HTR-8/SVneo (cell line): ENCODE results near the gene SHFL.

Experiments
- DNase-seq: peaks from one replicate; pipeline ENCODE4 v3.0.0; 2011; ENCODE audit warnings: low spot score, mixed read lengths; ENCODE audit not compliant: insufficient read length
- FAIRE-seq: peaks from 2 replicates; lab custom pipeline; 2011; peaks lifted over from hg19 to GRCh38; lab: Jason Lieb, UNC

SHFL gene

DNA sequence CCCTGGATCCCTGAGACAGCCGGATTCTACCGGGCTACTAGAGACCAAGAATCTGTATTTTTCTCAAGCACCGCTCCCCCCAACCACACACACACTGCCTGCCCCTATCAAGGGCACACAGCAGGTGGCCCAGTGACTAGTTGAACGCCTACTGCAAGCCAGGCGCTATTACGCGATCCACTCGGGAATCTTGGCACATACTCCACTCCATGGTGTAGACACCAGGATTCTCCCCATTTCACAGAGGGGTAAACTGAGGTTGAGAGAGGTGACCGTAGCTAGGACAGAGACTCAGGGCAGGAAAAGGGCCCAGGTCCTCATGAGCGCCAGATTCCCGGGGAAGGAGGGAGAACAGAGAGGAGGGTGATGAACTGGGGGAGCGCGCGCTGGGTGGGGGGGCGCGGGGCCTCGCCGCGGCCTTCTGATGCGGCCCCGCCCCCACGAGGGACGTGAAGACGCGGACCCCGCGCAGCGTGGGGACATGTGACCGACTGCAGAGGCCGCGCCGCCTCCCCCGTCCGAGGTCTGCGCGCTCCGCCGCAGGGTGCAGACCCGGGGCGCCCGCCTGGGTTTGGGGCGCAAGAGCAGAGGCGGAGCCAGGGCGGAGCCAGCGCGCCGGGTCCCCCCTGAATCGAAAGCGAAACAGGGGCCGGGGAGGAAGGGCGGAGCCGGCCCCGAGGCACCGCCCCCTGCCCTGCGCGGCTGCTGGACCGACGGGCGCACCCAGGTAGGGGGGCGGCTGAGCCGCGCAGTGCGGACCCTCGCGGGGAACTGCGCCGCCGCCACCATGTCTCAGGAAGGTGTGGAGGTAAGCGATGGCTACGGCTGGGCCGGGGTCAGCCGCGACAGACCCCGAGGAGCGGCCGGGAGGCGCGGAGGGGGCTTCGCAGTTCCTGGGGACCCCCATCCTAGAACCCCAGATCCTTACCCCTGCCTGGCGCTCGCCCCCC, at the start of gene SHFL:
Gene SHFL, plus strand, starts transcription at position 677 of the 950 bp plus-strand sequence. Its CDS starts 111 bp downstream, at position 788.
- DNase-seq (peak; percentile 94), FAIRE-seq (peak; percentile 68)

DNA sequence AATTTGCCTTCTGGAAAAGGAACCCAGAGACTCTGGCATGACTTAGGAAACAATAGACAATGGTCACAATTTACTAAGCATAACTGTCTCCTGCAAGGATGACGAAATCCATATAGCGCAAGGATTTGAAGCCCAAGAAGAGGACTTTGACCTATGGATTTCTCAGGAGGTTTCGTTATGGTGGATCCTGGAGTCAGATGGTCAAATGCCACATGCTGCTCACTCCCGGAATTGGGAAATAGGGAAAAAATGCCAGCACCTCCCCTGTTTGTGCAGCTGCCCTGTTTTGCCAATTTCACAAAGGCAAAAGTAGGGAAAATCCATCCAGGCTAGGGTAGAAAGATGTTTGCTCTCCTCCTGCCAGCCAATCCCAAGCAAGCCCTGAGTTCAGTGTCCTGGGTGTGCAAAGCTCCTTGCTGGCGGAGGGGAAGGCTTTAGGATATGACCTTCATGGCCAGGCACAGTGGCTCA, 49.5 kb upstream of the SHFL start:
- FAIRE-seq (no peak), DNase-seq (no peak)

DNA sequence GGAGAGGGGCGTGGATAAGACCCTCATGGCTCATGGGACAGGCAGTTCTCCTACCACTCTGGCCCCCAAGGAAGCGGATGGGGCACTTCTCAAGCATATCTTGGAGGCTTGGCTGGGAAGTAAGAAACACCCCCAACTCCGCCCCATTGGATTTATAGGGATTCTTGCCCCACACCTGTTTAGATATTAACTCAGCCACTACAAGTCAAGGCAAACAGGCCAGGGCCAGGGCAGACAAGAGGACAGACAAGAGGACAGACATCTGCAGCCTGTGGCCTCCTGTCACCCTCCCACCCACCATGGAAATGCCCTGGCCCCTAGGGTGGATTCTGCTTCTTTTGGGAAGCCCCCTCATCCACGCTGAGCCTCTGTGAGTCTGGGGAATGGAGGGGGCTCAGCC, 48.8 kb upstream of the SHFL start:
- FAIRE-seq (no peak), DNase-seq (no peak)

DNA sequence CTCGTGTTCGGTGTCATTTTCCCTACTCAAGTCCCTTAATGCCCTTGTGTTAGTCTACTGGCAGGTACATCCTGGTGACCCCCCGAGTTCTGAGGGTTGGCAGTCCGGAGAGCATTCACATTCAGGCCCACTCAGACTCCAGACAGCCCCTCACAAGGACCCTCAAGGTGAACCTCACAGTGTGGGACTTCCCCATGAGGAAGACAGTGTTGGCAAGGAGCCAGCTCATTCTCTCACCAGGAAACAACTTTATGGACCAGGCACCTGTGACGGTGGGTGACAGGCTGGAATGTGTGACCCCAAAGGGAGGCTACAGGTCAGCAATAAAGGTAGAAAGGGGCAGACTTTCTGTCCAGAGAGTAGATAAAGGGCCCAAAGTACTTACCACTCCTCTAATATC, 48.3 kb upstream of the SHFL start:
- DNase-seq (no peak), FAIRE-seq (no peak)

DNA sequence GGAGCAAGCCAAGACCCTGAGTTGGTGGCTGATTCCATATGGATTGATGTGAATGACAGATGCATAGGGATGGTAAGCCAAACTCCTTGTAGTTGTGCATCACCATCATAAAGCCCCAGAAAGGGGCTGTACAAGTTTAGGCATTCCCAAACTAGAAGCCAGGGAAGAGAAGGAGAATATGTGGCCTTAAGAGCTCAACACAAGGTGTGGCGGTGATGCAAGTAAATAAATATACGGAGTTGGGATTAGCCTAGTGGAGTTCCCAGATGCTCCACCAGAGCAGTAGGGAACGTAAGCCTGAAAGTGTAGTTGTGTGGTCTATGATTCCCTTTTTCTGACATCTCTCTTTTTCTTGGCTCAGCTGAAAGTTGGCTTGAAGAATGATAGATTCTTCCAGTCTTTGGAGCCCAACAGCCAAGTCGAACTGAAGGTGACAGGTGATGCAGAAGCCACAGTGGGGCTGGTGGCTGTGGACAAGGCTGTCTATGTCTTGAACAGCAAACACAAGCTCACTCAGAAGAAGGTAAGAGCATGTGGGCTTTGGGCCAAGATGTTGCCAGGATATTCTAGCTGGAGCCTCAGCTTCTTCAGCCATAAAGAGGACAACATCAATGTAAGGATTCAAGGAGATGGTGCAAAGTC, 42.7 kb upstream of the SHFL start:
- FAIRE-seq, result no peak
- no peak for DNase-seq

DNA sequence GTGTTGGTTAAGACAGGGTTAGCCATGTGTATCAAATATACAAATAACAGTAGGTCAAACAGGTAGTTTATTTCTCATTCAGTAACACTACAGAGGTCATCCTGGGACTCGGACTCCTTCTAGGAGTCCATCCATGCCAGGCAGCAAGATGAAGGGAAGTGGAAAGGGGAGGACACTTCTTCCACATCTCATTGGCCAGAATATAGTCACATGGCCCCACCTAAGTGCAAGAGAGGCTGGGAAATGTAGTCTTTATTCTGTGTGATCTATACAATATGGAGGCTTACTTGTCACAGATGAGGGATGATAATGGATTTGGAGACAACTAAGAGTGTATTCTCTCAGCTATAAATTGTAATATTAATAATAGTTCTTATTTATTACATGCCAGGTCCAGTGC, 41.7 kb upstream of the SHFL start:
- FAIRE-seq (no peak), DNase-seq (no peak)

DNA sequence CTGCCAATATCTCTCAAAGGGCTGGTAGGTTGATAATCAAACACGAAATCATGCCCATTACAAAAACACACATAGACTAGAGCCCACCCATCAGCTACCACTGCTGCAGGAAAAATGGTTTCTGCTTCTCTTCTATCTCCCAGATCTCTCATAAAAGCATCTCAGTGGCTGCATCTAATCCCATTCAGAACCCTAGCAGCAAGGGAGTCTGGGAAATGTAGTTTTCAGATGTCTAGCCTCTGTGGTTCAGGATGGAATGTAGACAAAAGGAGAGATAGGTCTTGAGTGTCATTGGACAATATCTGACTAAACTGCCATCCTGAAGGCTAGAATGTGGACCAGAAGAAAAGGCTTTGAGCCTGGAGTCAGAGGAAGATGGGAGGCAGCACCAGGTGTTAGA, 40.7 kb upstream of the SHFL start:
- DNase-seq (no peak), FAIRE-seq (no peak)

DNA sequence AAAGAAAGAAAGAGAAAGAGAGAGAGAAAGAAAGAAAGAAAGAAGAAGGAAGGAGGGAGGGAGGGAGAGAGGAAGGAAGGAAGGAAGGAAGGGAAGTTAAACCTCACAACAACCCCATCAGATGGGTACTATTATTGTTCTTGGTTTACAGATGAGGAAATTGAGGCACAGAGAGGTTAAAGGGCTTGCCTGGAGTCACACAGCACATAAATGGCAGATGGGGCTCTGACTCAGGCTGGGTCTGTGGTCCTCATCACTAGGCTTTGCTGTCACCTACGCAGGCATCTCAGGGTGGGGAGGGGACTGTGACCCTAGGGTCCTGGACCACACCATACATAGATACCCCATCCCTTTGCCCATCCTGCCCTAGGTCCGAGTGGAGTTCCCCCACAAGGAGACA, 36.5 kb upstream of the SHFL start:
- FAIRE-seq (no peak), DNase-seq (no peak)

DNA sequence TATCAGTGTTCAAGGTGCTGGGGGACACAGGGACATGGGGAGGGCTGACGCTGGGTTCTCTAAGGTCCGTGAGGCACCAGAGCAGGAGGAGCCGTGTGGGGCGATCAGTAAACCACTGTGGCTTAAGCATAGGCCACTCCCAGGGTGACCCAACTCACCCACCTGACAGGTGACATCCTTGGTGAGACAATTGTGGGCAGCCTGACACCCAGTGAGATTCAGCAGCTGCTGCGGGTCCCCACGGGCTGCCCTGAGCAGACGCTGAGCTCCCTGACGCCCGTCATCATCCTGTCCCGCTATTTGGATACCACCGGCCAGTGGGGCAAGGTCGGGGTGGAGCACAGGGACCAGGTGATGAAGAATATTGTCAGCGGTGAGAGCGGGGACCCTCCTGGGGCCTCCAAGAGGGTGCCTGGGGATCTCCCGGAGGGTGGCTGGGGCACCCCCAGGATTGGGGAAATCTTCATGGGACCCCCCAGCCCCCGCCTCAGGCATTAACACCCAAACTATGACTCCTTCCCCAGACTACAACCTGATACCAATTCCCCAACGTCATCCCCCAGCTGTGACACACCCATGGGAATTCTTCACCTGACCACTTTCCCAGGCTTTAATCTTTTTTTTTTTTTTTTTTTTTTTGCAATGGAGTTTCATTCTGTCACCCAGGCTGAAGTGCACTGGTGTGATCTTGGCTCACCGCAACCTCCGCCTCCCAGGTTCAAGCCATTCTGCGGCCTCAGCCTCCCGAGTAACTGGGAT, 33.3 kb upstream of the SHFL start:
- FAIRE-seq (no peak), DNase-seq (no peak)

DNA sequence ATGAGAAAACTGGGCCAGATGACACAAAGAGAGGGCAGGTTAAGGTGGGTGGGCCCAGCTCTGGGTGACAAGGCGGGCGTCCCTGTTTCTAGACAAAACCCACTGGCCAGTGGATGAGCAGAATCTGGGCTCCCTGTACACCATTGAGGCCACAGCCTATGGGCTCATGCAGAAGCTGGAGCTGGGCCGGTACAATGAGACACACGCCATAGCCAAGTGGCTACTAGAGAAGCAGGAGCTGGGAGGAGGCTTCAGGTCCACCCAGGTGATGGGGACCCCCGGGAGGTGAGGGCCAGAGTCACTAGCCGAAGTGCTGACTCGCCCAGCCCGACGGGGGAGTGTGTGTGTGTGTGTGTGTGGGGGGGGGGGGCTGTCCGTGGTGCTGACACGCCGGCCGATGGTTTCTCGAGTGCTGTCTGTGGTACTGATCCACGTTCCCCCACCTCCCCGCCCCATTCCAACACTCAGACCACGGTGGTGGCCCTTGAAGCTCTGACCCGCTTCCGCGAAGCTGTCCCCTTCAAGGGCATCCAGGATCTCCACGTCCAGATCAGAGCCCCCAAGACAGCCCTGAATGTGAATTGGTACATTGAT, 24.3 kb upstream of the SHFL start:
- DNase-seq, result no peak
- no peak for FAIRE-seq

DNA sequence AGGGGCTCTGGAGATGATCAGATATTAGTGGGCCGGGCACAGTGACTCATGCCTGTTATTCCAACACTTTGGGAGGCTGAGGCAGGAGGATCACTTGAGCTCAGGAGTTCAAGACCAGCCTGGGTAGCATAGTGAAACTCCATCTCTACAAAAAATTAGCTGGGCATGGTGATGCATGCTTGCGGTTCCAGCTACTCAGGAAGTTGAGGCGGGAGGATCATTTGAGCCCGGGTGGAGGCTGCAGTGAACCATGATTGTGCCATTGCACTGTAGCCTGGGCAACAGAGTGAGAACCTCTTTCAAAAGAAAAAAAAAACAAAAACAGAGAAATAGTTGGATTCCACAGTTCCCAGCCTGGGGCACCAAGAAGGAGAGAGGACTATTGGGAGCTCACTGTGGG, 17.9 kb upstream of the SHFL start:
- DNase-seq (no peak), FAIRE-seq (no peak)

DNA sequence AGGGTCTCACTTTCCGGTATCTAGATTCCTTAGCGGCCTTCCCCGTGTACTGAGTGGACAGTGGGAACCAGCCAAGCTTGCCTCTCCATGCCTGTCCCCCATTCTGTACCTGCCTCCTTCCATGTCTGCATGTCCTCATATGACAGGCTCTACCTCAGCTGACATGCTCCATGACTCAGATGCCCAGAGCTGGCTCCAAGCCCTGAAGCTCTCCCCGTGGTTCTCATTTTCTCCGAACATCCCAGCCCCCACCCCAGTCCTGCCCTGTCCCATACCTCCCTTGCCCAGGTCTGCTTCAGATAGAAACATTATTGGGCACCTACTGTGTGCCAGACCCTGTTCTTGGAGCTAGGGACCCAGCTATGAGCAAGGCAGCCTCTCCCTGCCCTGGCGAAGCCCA, 17.1 kb upstream of the SHFL start:
- no peak for FAIRE-seq
- DNase-seq, result no peak

DNA sequence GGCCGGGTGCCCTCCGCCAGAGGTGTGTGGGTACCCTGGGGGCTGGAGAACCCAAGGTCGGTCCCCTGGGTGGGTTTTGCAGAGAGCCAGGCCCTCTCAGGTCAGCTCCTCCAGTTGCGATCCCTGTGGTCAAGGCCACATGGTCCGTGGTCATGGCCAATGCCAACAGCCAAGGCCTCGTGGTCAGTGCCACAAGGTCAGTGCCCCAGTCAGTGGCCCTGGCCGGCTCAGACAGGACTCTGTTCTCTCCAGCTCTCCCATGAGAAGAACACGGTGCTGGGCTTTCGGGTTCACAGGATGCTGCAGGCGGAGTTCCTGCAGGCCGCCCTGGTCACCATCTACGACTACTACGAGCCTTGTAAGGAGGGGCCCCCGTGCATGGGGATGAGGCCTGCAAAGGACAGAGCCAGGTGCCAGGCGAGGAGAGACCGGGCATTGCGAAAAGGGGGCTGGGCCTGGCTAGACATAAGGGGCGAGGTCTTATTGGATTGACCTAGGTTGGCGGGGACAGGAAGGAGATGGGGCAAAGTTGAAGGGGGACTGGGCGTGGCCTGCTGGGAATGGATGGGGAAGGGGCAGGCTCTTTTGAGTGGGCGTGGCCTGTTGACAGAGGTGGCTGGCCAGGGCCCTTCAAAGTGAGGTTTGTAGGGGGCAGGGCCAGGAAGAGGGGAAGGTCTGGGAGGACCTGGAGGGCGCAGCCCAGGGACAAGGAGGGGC, 15.2 kb upstream of the SHFL start:
- FAIRE-seq (no peak), DNase-seq (no peak)

DNA sequence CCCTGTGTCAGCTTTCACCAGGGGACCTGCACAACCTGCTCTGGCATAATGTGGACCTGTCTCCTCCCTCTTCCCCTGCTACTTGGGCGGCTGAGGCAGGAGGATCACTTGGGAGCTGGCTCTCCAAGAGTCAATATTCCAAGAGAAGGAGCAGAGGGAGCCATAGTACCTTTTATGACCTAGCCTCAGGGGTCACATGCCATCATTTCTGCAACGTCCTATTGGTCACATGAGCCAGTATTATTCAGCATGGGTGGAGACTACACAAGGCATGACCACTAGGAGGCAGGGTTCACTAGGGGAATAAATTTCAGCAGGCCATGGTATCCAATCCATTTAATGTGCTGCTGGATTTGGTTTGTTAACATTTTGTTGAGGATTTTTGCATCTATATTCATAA, 12.0 kb upstream of the SHFL start:
- FAIRE-seq, result no peak
- no peak for DNase-seq

DNA sequence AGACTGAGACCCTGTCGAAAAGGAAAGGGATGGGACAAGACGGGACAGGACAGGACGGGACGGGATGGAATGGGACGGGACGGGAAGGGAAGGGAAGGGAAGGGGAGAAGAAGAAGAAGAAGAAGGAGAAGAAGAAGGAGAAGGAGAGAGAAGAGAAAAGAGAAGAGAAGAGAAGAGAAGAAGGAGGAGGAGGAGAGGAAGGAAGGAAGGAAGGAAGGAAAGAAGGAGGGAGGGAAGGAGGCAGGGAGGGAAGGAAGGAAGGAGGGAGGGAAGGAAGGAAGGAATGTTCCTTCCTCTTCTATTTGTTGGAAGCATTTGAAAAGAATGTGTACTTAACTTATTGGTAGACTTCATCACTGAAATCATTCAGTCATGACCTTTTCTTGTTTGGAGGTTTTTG, 9.6 kb upstream of the SHFL start:
- FAIRE-seq (no peak), DNase-seq (no peak)

DNA sequence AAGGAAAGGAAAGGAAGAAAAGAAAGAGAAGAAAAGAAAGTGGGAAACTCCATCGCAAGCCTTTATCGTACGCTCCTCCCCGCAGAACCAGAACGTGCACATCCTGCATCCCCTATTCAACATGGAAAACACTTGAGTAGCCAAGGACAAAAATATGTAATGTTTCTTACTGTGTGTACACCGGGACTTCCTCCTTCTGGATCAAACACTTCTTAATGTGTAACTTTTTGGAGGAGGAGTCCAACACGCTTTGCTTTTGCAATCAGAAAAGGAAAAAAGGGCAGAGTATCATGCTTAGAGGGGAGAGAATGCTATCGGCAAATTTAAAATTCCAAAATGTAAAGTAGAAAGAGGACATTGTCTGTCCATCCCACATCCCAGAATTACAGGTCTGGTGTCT, 7.8 kb upstream of the SHFL start:
- DNase-seq (no peak), FAIRE-seq (no peak)

DNA sequence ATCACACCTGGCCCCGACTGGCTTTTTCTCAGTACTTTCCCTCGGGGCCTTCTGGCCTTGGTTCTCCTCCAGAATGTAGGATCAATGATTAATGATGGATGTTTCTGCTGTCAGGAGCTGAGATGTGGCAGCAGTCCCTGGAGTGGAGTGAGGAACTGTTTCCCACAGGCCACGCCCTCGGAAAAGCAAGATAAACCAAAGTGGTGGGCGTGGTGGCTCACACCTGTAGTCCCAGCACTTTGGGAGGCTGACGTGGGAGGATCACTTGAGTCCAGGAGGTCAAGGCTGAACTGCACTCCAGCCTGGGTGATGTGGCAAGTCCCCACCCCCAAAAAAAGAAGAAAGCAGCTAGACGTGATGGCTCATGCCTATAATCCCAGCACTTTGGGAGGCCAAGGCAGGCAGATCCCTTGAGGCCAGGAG, 7.1 kb upstream of the SHFL start:
- no peak for DNase-seq
- FAIRE-seq, result peak; percentile 4

DNA sequence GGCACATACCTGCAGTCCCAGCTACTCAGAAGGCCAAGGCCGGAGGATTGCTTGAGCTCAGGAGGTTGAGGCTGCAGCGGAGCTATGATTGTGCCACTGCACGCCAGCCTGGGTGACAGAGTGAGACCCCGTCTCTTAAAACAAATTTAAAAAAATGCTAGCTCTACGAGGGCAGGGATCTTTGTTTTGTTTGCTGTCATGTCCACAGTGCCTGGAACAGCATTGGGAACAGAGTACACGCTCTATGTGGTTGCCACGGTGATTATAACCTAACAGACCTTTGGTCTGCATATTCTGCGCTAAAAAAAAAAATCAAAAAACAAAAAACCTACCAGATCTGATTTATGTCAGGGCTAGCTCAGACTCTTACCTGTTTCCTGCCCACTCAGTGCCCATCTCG, 2.2 kb upstream of the SHFL start:
- DNase-seq (no peak), FAIRE-seq (no peak)

DNA sequence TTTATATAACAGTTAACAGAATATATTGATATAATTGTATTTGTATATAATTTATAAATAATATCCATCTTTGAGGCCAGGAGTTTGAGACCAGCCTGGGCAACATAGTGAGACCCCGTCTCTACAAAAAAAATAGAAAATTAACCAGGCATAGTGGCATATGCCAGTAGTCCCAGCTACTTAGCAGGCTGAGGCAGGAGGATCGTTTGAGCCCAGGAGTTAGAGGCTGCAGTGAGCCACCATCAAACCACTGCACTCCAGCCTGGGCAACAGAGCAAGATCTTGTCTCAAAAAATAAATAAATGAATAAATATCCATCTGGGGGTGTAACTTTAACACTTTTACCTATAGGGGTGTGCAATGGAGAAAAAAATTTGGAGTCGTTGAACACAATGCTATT, 1.3 kb upstream of the SHFL start:
- FAIRE-seq (no peak), DNase-seq (no peak)
